Measurements from ENCODE around the gene NRP1. TPM values are rescaled to one million over a fixed set of nuclear protein-coding genes. Genes with fewer than 3 reads are reported as not detected.

NRP1 gene
- total RNA-seq, 4 donors from 2014 or later: 47.1 to 286 (median 111) TPM

DNA sequence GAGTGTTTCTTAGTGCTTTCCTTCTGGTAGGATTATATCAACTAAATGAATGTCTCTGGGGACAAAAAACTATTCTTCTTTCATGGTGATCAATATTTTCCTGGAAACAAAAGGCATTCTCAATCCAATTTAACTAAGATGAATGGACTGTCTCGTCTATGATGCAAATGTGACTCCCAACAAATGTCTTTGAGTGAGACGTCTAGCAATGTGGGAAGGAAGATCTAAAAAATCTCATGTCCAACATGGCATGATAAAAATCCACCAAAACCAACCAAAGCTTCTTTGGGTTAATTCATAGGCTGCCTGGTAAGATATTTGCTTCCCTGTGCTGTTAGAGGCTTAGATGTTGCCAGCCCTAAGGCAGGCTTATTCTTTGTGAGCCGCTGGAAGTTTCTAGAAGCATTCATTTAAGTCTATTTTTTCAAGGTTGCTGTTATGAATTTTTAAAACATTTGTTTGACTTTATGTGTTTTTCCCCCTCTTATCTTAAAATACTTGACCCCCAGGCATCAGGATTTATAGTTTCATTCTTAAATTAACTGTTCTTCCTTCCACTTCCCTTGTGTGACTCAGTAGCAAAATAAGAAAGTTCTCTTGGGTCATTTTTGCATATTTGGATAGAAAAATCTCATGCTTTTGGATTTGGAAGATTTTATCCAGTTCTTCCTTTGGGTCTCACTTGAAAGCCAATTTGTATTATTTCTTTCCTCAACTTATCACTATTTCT lies 156.3 kb downstream of the NRP1 start:
- no peaks in the 10 kb centered on the region for H3K9me3 ChIP-seq
- H3K27me3 ChIP-seq: no peaks in the 10 kb centered on the region
- H3K4me3 ChIP-seq: no peak overlapping the region
- no peak for DNase-seq
- H3K4me1 ChIP-seq: no peaks in the 10 kb centered on the region
- intact Hi-C loops (cut with DNase I; ENCODE audit: low total_unique reads): no loop called here
- H3K36me3 ChIP-seq: no peaks in the 10 kb centered on the region
- TF ChIP-seq CTCF (IDR thresholded peaks at IDR 0.05) (no peak), POLR2A (IDR thresholded peaks at IDR 0.05) (no peak)
- H3K27ac ChIP-seq: peak overlapping the region; percentile 13 to 68

DNA sequence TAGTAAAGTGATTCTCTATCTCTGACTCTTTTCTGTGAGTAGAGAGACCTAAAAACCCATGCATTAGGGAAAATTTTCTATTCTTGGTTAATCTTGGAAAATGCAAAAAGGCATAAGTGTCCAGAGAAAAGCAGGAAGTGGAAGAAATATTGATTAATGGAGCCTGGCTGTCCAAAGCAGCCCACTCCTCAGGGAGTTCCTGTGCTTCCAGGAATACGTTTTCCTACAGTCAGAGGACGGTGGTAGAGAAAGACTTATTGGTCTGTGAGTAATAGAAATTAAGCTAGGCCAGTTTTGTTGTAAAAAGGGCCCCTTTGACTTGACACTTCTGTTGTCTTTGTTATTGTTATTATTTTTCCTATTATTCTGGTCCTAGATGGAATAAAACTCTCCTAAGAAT lies 157.8 kb downstream of the NRP1 start:
- intact Hi-C loops (cut with DNase I; ENCODE audit: low total_unique reads): no loop called here
- DNase-seq: no peak
- Histone ChIP-seq H3K36me3 (no peaks in the 10 kb centered on the region), H3K27me3 (no peaks in the 10 kb centered on the region), H3K27ac (no peak overlapping the region), H3K4me3 (no peak overlapping the region), H3K9me3 (no peaks in the 10 kb centered on the region), H3K4me1 (no peaks in the 10 kb centered on the region)
- no peak for TF ChIP-seq POLR2A (IDR thresholded peaks at IDR 0.05)
- no peak for TF ChIP-seq CTCF (IDR thresholded peaks at IDR 0.05)

GRCh38 chr10:33174674-33175434 lies 159.6 kb downstream of the NRP1 start:
- Histone ChIP-seq H3K36me3 (no peaks in the 10 kb centered on the region), H3K27ac (no peak overlapping the region), H3K9me3 (no peaks in the 10 kb centered on the region), H3K27me3 (no peaks in the 10 kb centered on the region), H3K4me3 (no peak overlapping the region), H3K4me1 (no peaks in the 10 kb centered on the region)
- no peak for DNase-seq
- no peak for TF ChIP-seq POLR2A (IDR thresholded peaks at IDR 0.05)
- TF ChIP-seq CTCF (IDR thresholded peaks at IDR 0.05): no peak
- intact Hi-C loops (cut with DNase I; ENCODE audit: low total_unique reads): no loop called here

DNA sequence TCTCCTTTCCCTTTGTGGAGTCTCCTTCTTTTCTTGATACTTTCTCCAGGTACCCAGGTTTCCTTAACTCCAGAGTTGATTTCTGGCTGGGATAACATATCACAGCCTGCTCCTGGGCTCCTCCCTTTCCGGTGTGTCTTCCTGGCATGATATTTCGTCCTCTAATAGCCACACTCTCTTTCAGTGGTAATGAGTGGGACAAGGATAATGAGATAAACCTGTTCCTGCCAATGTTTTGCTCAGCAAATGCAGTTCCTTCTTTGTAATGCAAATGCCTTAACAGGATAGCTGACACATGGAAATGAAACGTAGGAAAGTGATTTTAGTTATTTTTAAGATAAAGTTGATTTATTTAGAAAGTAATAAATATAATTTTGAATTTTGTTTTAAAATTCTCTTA lies 168.6 kb downstream of the NRP1 start:
- H3K9me3 ChIP-seq: no peaks in the 10 kb centered on the region
- no peaks in the 10 kb centered on the region for H3K4me1 ChIP-seq
- H3K36me3 ChIP-seq: no peaks in the 10 kb centered on the region
- no peak for DNase-seq
- intact Hi-C loops (cut with DNase I; ENCODE audit: low total_unique reads): no loop called here
- H3K4me3 ChIP-seq: no peak overlapping the region
- H3K27ac ChIP-seq: no peak overlapping the region
- H3K27me3 ChIP-seq: no peaks in the 10 kb centered on the region
- TF ChIP-seq POLR2A (IDR thresholded peaks at IDR 0.05) (no peak), CTCF (IDR thresholded peaks at IDR 0.05) (no peak)

GRCh38 chr10:33164060-33164709 lies 170.3 kb downstream of the NRP1 start:
- Histone ChIP-seq H3K9me3 (no peaks in the 10 kb centered on the region), H3K4me1 (no peaks in the 10 kb centered on the region), H3K4me3 (no peak overlapping the region), H3K27me3 (no peaks in the 10 kb centered on the region), H3K36me3 (no peaks in the 10 kb centered on the region), H3K27ac (no peak overlapping the region)
- no peak for DNase-seq
- TF ChIP-seq POLR2A (IDR thresholded peaks at IDR 0.05): no peak
- no peak for TF ChIP-seq CTCF (IDR thresholded peaks at IDR 0.05)
- intact Hi-C loops (cut with DNase I; ENCODE audit: low total_unique reads): no loop called here
